GM12878 (cell line): ENCODE data around the gene TTC9C. TPM values are rescaled to one million over a fixed set of nuclear protein-coding genes. Genes with fewer than 3 reads are reported as not detected.

ENCODE experiments used
- BACH1 ChIP-seq: fragments of 450-650 bp; IDR thresholded peaks from 2 replicates; pipeline ENCODE4 v1.6.1; 2017; ENCODE audit warnings: mild to moderate bottlenecking, borderline replicate concordance
- BCL3 ChIP-seq: IDR thresholded peaks from 2 replicates; pipeline ENCODE4 v1.6.1; 2011; ENCODE audit warnings: borderline replicate concordance, low read depth, mild to moderate bottlenecking, moderate library complexity, low read length; ENCODE audit not compliant: insufficient read depth, poor library complexity, severe bottlenecking
- CBX3 ChIP-seq: fragments of 200-600 bp; sonication (generic); IDR thresholded peaks from 2 replicates; pipeline ENCODE4 v1.6.1; 2016; ENCODE audit warnings: low read depth, borderline replicate concordance
- CREM ChIP-seq: IDR thresholded peaks from 2 replicates; pipeline ENCODE4 v1.6.1; 2014; ENCODE audit warnings: antibody characterized with exemption, low read depth
- E2F4 ChIP-seq: IDR thresholded peaks from 2 replicates; pipeline ENCODE4 v1.6.1; 2012; ENCODE audit warnings: low read depth, low read length, improper control_type of control experiment
- MAX ChIP-seq: IDR thresholded peaks from 2 replicates; pipeline ENCODE4 v1.6.1; 2012; ENCODE audit warnings: low read depth, low read length, improper control_type of control experiment
- MEF2A ChIP-seq: IDR thresholded peaks from 2 replicates; pipeline ENCODE4 v1.6.1; 2011; ENCODE audit warnings: low read depth, mild to moderate bottlenecking, low read length, moderate library complexity; ENCODE audit not compliant: insufficient read depth
- MTA2 ChIP-seq: fragments of 450-650 bp; IDR thresholded peaks from 2 replicates; pipeline ENCODE4 v1.6.1; 2016; ENCODE audit warnings: low read depth, mild to moderate bottlenecking, moderate library complexity
- MXI1 ChIP-seq: fragments of 150-350 bp; IDR thresholded peaks from 2 replicates; pipeline ENCODE4 v1.6.1; 2011; ENCODE audit warnings: low read depth, mild to moderate bottlenecking, inconsistent platforms, low read length, improper control_type of control experiment
- NBN ChIP-seq: fragments of 450-650 bp; IDR thresholded peaks from 2 replicates; pipeline ENCODE4 v1.6.1; 2016
- NR2C2 ChIP-seq: IDR thresholded peaks from 2 replicates; pipeline ENCODE4 v1.6.1; 2011; ENCODE audit warnings: borderline replicate concordance, low read depth; ENCODE audit not compliant: control insufficient read depth, insufficient read length
- PRDM15 ChIP-seq: fragments of 450-650 bp; formaldehyde crosslinking; IDR thresholded peaks from 2 replicates; pipeline ENCODE4 v1.4.0; 2020; ENCODE audit warnings: mild to moderate bottlenecking, moderate library complexity
- RELA ChIP-seq: fragments of 450-650 bp; IDR thresholded peaks from 2 replicates; pipeline ENCODE4 v1.8.0; 2014; ENCODE audit warnings: borderline replicate concordance; ENCODE audit not compliant: partially characterized antibody
- SKIL ChIP-seq: fragments of 450-650 bp; IDR thresholded peaks from 2 replicates; pipeline ENCODE4 v1.6.1; 2017; ENCODE audit warnings: mild to moderate bottlenecking, low read depth, inconsistent platforms; ENCODE audit not compliant: poor library complexity, severe bottlenecking
- SMAD1 ChIP-seq: fragments of 450-650 bp; IDR thresholded peaks from 2 replicates; pipeline ENCODE4 v1.6.1; 2018; ENCODE audit warnings: mild to moderate bottlenecking, low read depth; ENCODE audit not compliant: partially characterized antibody
- SP1 ChIP-seq: IDR thresholded peaks from one replicate; pipeline ENCODE4 v1.6.1; 2011; ENCODE audit warnings: low read depth, low read length
- STAT1 ChIP-seq: fragments of 450-650 bp; conservative IDR thresholded peaks from 2 replicates; pipeline ENCODE4 v1.6.1; 2014; ENCODE audit warnings: antibody characterized with exemption, mild to moderate bottlenecking
- SUZ12 ChIP-seq: fragments of 200-600 bp; sonication (generic); IDR thresholded peaks from one replicate; pipeline ENCODE4 v1.6.1; 2018; ENCODE audit warnings: antibody characterized with exemption, mild to moderate bottlenecking; ENCODE audit not compliant: unreplicated experiment
- WRNIP1 ChIP-seq: IDR thresholded peaks from 2 replicates; pipeline ENCODE4 v1.6.1; 2011; ENCODE audit warnings: low read depth, low read length, improper control_type of control experiment, borderline replicate concordance
- polyA plus RNA-seq, 11 experiments: library from polyadenylated mRNA; depleted of rRNA in 4 of 11; unstranded in 6 of 11; stranded (reverse) in 5 of 11; fragments of >200 nt; fragmentation: Nextera tagmentation in 4 of 11; fragmentation: Illumina TruSeq in 1 of 11; extraction: Ambion mirVana in 4 of 11; extraction: Trizol in 1 of 11; gene quantifications; 1 replicate in 1 of 11; 2 replicates in 10 of 11; pipeline versions ENCODE4 v1.2.1 to v1.2.3, GENCODE V29; 2011 to 2016; ENCODE audit warnings: inconsistent platforms in 2 of 11, missing spikeins in 2 of 11, low read depth in 1 of 11
- total RNA-seq, 4 experiments: library from RNA; depleted of rRNA in 3 of 4; stranded (reverse); fragments of >200 nt in 3 of 4; fragmentation: Illumina TruSeq in 1 of 4; extraction: Trizol in 1 of 4; gene quantifications; 2 replicates each; pipeline versions ENCODE4 v1.2.1 to v1.2.3, GENCODE V29; 2013 to 2021

Gene TTC9C
- total and polyA plus RNA-seq, 10 of the 15 experiments (the other 5 are each of a cell fraction or from before 2014, with no cell fraction given): 42.0 to 72.3 (median 50.4) TPM

- TF ChIP-seq BCL3: peak; percentile 4
- peak; percentile 55; the same call in 1 of the 2 replicates for TF ChIP-seq BACH1
- TF ChIP-seq SKIL: peak; percentile 40
- peak; percentile 71 for TF ChIP-seq RELA
- no peak for TF ChIP-seq NR2C2
- TF ChIP-seq E2F4: no peak
- peak; percentile 26; the same call in 1 of the 2 replicates for TF ChIP-seq NBN
- TF ChIP-seq SMAD1: no peak
- peak; percentile 76; the same call in 1 of the 2 replicates for TF ChIP-seq STAT1
- TF ChIP-seq WRNIP1: no peak
- TF ChIP-seq MXI1: peak; percentile 83
- no peak for TF ChIP-seq CBX3
- no peak for TF ChIP-seq SUZ12
- TF ChIP-seq MTA2: peak; percentile 32; the same call in 1 of the 2 replicates
- peak; percentile 29 for TF ChIP-seq SP1
- 0 out of 2 replicates have a peak, but pooled peaks have one; percentile 45 for TF ChIP-seq MEF2A
- no peak for TF ChIP-seq PRDM15 (CRISPR knock-in tag)
- peak; percentile 90 for TF ChIP-seq MAX
- TF ChIP-seq CREM: peak; percentile 75; the same call in 1 of the 2 replicates
Measured at GRCh38 chr11:62678770-62679696, 49.3 kb upstream of the TTC9C start, which contains the start of gene UBXN1 (continued).
